IMR-90 (cell line): ENCODE measurements around the gene FOXD4L3.
"Not testable (repeated sequence)": the region's sequence is repeated elsewhere in the genome, so short reads cannot be mapped to it uniquely, and the experiment has no call there.

Source experiments
- BHLHE40 ChIP-seq: fragments of 150-350 bp; IDR thresholded peaks from 2 replicates; pipeline ENCODE4 v1.6.1; 2016; ENCODE audit warnings: mild to moderate bottlenecking, low read depth, low read length
- FOS ChIP-seq: fragments of 150-350 bp; IDR thresholded peaks from 2 replicates; pipeline ENCODE4 v1.6.1; 2016; ENCODE audit warnings: low read depth, low read length
- MAFK ChIP-seq: IDR thresholded peaks from 2 replicates; pipeline ENCODE4 v1.6.1; 2012; ENCODE audit warnings: low read depth, low read length, improper control_type of control experiment
- MAZ ChIP-seq: IDR thresholded peaks from 2 replicates; pipeline ENCODE4 v1.6.1; 2012; ENCODE audit warnings: low read depth, mild to moderate bottlenecking, low read length, improper control_type of control experiment, moderate library complexity, borderline replicate concordance
- MXI1 ChIP-seq: IDR thresholded peaks from 2 replicates; pipeline ENCODE4 v1.6.1; 2012; ENCODE audit warnings: low read depth, mild to moderate bottlenecking, low read length, moderate library complexity, borderline replicate concordance
- NFE2L2 ChIP-seq: fragments of 150-350 bp; IDR thresholded peaks from 2 replicates; pipeline ENCODE4 v1.6.1; 2016; ENCODE audit warnings: low read depth, mild to moderate bottlenecking, low read length
- POLR2A ChIP-seq: IDR thresholded peaks from 2 replicates; pipeline ENCODE4 v1.6.1; 2012; ENCODE audit warnings: mild to moderate bottlenecking, low read depth, low read length
- RAD21 ChIP-seq: IDR thresholded peaks from 2 replicates; pipeline ENCODE4 v1.6.1; 2012; ENCODE audit warnings: low read length, improper control_type of control experiment
- RCOR1 ChIP-seq: IDR thresholded peaks from 2 replicates; pipeline ENCODE4 v1.6.1; 2012; ENCODE audit warnings: mild to moderate bottlenecking, low read length, improper control_type of control experiment; ENCODE audit not compliant: insufficient replicate concordance
- RFX5 ChIP-seq: IDR thresholded peaks from 2 replicates; pipeline ENCODE4 v1.8.0; 2012; ENCODE audit warnings: low read depth, mild to moderate bottlenecking, low read length, moderate library complexity
- SMC3 ChIP-seq: fragments of 150-350 bp; IDR thresholded peaks from 2 replicates; pipeline ENCODE4 v1.6.1; 2016; ENCODE audit warnings: low read depth, mild to moderate bottlenecking, antibody characterized with exemption, low read length, moderate library complexity
- TF ChIP-seq, protein P1 (sequence below): conservative IDR thresholded peaks from 2 replicates; pipeline ENCODE4 v1.5.1; 2012; ENCODE audit warnings: mild to moderate bottlenecking, low read depth, low read length, improper control_type of control experiment
- TF ChIP-seq, protein P2 (sequence below): fragments of 150-350 bp; IDR thresholded peaks from 2 replicates; pipeline ENCODE4 v1.6.1; 2017; ENCODE audit warnings: mild to moderate bottlenecking, antibody characterized with exemption, low read length, low read depth

DNA sequence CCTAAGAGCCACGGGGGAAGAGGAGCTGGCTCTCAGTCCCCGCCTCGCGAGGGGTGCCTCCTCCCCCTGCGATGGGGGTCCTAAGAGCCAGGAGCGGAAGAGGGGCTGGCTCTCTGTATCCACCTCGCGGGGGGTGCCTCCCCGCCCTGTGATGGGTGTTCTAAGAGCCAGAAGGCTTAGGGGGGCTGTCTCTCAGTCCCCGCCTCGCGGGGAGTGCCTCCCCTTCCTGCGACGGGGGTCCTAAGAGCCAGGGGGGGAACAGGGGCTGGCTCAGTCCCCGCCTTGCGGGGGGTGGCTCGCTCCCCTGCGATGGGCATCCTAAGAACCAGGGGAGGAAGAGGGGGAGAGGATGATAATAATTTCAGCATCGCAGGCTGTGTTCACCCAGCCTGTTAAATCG, 21.9 kb downstream of the FOXD4L3 start:
- not testable (repeated sequence) for TF ChIP-seq POLR2A, NFE2L2, SMC3, RFX5, BHLHE40, MXI1, FOS, RCOR1, RAD21, MAZ, MAFK
- TF ChIP-seq, protein P1, sequence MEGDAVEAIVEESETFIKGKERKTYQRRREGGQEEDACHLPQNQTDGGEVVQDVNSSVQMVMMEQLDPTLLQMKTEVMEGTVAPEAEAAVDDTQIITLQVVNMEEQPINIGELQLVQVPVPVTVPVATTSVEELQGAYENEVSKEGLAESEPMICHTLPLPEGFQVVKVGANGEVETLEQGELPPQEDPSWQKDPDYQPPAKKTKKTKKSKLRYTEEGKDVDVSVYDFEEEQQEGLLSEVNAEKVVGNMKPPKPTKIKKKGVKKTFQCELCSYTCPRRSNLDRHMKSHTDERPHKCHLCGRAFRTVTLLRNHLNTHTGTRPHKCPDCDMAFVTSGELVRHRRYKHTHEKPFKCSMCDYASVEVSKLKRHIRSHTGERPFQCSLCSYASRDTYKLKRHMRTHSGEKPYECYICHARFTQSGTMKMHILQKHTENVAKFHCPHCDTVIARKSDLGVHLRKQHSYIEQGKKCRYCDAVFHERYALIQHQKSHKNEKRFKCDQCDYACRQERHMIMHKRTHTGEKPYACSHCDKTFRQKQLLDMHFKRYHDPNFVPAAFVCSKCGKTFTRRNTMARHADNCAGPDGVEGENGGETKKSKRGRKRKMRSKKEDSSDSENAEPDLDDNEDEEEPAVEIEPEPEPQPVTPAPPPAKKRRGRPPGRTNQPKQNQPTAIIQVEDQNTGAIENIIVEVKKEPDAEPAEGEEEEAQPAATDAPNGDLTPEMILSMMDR = not testable (repeated sequence)
- TF ChIP-seq, protein P2, sequence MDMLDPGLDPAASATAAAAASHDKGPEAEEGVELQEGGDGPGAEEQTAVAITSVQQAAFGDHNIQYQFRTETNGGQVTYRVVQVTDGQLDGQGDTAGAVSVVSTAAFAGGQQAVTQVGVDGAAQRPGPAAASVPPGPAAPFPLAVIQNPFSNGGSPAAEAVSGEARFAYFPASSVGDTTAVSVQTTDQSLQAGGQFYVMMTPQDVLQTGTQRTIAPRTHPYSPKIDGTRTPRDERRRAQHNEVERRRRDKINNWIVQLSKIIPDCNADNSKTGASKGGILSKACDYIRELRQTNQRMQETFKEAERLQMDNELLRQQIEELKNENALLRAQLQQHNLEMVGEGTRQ = not testable (repeated sequence)
